Mucosa of stomach (tissue), 1 donor: ENCODE measurements around the gene NHERF2.
"Not testable (repeated sequence)": the region's sequence is repeated elsewhere in the genome, so short reads cannot be mapped to it uniquely, and the experiment has no call there.

Source experiments
- H3K27me3 ChIP-seq: one replicate; pipeline ENCODE4 v1.7.0; 2013; ENCODE audit warnings: mild to moderate bottlenecking, low read length; ENCODE audit not compliant: control insufficient read depth, insufficient read depth
- H3K36me3 ChIP-seq: one replicate; pipeline ENCODE4 v1.7.0; 2013; ENCODE audit warnings: low read length; ENCODE audit not compliant: control insufficient read depth, insufficient read depth
- H3K4me1 ChIP-seq: one replicate; pipeline ENCODE4 v1.7.0; 2013; ENCODE audit warnings: mild to moderate bottlenecking, low read length; ENCODE audit not compliant: control insufficient read depth, insufficient read depth
- H3K4me3 ChIP-seq: one replicate; pipeline ENCODE4 v1.7.0; 2013; ENCODE audit warnings: low read length
- H3K9ac ChIP-seq: one replicate; pipeline ENCODE4 v1.7.0; 2013; ENCODE audit warnings: mild to moderate bottlenecking, low read length, moderate library complexity
- H3K9me3 ChIP-seq: one replicate; pipeline ENCODE4 v1.7.0; 2013; ENCODE audit warnings: mild to moderate bottlenecking, low read length, moderate library complexity; ENCODE audit not compliant: control insufficient read depth
- donor health status: Pancreatic carcinoma.

Gene NHERF2

DNA sequence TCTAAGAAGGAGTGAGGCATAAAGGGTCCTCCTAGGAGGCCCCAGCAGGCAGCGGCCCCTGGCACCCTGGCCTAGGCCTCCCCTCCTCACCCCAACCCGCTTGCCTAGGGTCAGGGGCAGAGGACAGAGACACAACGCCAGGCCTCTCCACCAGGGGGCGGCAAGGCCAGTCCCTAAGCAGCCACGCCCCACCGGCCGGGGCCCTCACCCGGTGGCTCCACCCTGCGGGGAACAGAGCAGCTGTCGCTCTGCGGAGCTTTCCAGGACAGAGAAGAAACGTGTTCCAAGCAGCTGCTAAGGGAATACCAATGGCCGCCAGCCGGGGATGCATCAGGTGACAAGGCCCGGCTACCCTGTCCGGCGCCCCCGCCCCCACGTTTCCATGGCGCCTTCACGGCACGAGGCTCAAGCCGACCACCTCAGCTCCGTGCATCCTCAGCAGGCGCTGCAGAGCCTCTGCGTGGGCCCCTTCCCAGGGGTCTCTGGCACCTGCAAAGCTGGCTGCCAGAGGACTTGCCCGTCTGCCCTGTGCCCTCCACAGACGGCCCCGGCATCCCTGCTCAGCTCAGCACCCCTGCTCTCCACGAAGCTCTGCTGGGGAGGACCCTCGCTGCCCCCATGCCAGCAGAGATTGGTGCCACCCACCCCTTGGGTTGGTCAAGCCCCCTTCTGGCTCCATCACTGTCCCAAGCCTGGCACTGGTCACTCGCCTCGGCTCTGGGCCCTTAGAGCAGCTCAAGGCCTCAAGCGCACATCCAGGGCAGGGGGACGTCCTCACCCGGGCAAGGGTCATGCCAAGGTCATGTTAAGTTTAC is 22.7 kb upstream of the NHERF2 start:
- Histone ChIP-seq H3K27me3 (no peaks in the 10 kb centered on the region), H3K4me1 (peaks cover 56% of the 10 kb centered on the region), H3K36me3 (peaks cover 5% of the 10 kb centered on the region), H3K9ac (peak overlapping the region; percentile 44), H3K9me3 (no peaks in the 10 kb centered on the region), H3K4me3 (no peak overlapping the region)

DNA sequence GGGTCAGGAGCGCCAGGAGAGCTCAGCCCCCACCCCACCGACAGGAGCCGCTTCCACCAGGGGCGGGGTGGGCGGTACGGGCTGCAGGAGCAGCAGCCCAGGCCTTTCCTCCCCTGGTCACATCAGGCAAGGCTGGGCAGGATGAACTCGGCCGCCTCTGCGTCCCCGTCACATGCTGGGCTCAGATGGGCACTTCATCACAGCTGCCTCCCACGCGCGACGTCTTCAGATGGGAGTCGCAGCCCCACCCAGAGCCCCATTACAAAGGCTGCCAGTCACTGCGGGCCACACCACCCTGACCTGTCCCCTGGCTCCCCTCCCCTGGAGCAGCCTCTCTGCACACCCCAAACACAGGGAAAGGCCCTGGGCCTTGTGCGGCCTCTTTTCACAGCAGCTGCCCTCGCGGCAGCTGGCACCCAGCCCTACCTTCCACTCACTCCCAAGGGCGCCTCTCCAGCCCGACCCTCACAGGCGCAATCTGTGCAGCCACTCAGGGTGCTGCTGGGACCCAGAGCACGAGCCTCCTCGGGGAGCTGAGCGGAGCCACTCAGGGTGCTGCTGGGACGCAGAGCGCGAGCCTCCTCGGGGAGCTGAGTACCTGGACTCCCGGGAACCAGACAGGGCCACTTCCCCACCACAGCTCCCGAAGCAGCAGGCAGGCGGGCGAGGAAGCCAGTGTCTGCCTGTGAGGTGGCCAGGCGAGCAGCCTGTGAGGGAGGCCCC is 21.7 kb upstream of the NHERF2 start:
- peaks cover 5% of the 10 kb centered on the region for H3K36me3 ChIP-seq
- no peak overlapping the region for H3K4me3 ChIP-seq
- peak overlapping the region; percentile 29 for H3K9ac ChIP-seq
- H3K4me1 ChIP-seq: peaks cover 57% of the 10 kb centered on the region
- H3K27me3 ChIP-seq: no peaks in the 10 kb centered on the region
- no peaks in the 10 kb centered on the region for H3K9me3 ChIP-seq

DNA sequence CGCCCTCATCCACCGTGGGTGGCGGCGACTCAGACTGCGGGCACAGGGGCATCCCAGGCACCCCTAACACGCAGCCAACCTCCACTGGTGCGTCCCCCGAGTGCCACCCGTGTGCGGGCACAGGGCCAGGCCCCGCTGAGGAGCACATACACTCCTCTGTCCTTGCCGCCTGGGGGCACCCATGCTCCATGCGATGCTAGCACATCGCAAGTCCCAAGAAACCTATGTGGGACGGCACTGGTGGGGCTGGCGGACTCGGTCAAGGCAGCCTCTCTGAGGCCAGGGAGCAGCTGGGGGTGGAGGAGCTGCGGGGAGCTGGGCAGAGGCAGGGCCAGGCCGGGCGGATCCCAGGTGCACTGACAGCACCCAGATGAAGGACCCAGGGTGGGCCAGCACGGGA is 21.1 kb upstream of the NHERF2 start:
- no peaks in the 10 kb centered on the region for H3K9me3 ChIP-seq
- H3K4me3 ChIP-seq: no peak overlapping the region
- no peaks in the 10 kb centered on the region for H3K27me3 ChIP-seq
- peaks cover 5% of the 10 kb centered on the region for H3K36me3 ChIP-seq
- peaks cover 64% of the 10 kb centered on the region for H3K4me1 ChIP-seq
- H3K9ac ChIP-seq: no peak overlapping the region

DNA sequence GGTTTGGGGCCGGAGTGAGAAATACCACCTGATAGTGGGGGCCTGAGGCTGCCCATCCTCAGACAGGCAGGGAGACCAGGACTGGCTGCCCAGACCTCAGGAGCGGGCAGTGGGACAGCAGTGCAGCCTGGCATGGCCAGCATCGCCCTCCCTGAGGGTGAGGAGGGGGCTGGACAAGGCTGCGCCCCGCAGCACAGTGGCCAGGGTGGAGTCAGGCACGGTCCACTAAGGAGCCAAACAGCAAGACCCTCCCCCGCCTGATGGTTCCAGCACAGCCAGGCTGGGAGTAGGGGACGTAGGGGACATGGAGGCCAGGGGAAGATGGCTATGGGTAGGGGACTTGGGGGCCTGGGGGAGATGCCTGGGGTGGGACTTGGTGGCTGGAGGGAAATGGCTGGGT is 20.4 kb upstream of the NHERF2 start:
- Histone ChIP-seq H3K4me1 (peaks cover 65% of the 10 kb centered on the region), H3K27me3 (no peaks in the 10 kb centered on the region), H3K4me3 (no peak overlapping the region), H3K9ac (no peak overlapping the region), H3K9me3 (no peaks in the 10 kb centered on the region), H3K36me3 (peaks cover 5% of the 10 kb centered on the region)

DNA sequence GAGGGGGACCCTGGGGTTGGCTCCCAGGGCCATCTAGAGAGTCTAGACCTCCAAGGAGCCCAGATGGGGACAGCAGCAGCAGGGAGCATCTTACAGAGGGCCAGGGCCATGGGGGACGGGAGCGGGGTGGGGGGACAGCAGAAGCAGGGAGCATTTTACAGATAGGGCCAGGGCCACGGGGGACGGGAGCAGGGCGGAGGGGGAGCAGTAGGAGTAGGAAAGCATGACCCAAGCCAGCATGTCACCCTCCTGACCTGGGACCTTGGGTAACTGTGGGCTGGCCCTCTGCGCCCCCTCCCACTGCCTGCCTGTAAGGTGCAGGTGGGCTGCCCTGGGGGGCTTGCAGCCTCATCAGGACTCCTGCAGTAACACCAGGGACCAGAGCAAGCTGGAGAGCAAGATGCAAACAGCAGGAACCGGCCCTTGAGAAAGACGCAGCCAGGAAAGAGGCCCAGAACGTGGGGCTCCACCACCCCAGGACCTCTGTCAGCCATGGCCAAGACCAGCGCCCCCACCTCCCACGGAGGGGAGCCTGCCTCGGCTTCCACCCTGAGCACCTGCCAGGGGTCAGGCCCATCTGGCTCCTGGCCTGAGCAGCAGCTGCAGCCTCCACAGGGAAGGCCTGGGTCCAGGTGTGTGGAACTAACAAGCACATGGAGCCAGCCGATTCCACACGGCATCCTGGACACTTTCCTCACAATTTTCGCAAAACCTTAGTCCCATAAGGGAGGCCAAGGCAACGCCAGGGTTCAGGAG is 19.4 kb upstream of the NHERF2 start:
- peak overlapping the region; percentile 97 for H3K9ac ChIP-seq
- no peaks in the 10 kb centered on the region for H3K27me3 ChIP-seq
- no peaks in the 10 kb centered on the region for H3K9me3 ChIP-seq
- peaks cover 65% of the 10 kb centered on the region for H3K4me1 ChIP-seq
- H3K36me3 ChIP-seq: peaks cover 5% of the 10 kb centered on the region
- H3K4me3 ChIP-seq: no peak overlapping the region

DNA sequence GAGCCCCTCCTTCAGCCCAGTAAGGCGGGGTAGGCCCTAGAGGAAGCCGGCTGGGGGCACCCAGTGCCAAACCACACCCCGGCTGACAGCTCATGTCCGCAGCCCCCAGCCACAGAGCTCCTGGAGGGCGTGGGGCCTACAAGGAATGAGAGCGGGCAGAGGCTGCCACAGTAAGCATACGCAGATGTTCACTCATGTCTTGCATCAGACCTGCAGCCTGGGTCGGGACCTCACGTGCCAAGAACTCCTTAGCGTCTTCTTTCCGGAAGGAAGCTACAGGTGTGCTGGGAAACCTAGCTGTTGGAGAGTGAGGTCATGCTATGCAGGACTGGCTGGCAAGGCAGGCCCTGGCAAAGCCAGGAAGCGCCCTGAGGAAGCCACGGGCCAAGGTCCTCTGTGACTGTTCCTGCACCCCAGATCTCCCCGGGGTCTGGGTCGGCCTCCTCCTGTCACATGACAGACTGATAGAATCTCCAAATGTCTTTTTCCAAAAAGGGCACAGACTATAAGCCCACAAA is 18.6 kb upstream of the NHERF2 start:
- no peaks in the 10 kb centered on the region for H3K9me3 ChIP-seq
- H3K4me1 ChIP-seq: peaks cover 65% of the 10 kb centered on the region
- H3K9ac ChIP-seq: peak overlapping the region; percentile 97
- H3K27me3 ChIP-seq: no peaks in the 10 kb centered on the region
- H3K4me3 ChIP-seq: peak overlapping the region; percentile 89
- peaks cover 5% of the 10 kb centered on the region for H3K36me3 ChIP-seq

DNA sequence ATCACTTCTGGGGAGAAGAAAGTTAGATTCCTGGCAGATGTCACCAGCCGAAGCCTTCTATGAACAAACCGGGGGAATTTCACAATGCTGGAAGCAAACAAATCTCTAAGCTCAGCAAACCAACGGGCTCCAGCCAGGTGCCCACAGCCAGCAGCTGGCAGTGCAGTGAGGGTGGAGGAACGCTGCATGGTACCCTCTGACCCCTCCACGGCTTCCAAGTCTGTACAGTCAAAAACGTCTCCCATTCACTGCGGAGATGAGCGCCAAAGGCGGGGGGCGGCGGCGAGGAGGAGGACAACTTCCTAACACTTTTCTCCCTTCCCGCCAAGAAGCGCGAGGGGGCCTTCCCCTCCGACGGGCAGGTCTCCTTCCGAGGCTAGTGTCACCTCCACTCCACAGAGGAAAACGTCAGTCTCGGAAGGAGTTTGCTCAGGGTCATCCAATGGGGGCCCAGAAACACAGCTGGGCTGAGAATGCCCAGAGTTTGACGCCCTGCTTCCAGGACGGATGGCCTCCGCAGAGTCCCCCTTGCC is 18.0 kb upstream of the NHERF2 start:
- H3K4me3 ChIP-seq: peak overlapping the region; percentile 89
- peak overlapping the region; percentile 97 for H3K9ac ChIP-seq
- H3K4me1 ChIP-seq: peaks cover 61% of the 10 kb centered on the region
- no peaks in the 10 kb centered on the region for H3K36me3 ChIP-seq
- H3K9me3 ChIP-seq: no peaks in the 10 kb centered on the region
- H3K27me3 ChIP-seq: no peaks in the 10 kb centered on the region

DNA sequence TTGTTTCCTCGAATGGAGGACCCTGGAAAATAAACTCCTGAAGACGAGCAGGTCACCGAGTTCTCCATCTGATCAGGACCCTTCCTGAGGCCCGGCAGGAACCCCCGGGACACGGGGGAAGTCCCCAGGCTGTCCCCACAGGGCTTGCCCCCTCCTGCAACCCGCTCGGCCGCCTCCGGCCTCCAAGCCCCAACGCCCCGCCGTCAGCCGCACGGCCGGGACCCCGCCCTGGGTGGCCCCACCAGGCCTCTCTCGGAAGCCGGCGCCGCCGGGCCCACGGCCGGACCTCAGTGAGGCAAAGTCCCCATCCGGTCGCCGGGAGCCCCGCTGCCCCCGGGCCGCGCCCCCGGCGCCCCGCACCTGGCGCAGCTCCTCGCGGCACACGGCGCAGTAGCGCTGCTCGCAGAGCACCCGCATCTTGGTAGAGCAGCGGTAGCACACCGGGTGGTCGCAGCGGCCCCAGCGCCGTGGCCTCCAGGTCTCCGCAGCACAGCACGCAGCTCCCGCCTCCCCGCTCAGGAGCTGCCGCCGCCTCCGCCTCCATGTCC is 17.5 kb upstream of the NHERF2 start:
- Histone ChIP-seq H3K36me3 (no peaks in the 10 kb centered on the region), H3K9me3 (no peaks in the 10 kb centered on the region), H3K4me1 (peaks cover 56% of the 10 kb centered on the region)

DNA sequence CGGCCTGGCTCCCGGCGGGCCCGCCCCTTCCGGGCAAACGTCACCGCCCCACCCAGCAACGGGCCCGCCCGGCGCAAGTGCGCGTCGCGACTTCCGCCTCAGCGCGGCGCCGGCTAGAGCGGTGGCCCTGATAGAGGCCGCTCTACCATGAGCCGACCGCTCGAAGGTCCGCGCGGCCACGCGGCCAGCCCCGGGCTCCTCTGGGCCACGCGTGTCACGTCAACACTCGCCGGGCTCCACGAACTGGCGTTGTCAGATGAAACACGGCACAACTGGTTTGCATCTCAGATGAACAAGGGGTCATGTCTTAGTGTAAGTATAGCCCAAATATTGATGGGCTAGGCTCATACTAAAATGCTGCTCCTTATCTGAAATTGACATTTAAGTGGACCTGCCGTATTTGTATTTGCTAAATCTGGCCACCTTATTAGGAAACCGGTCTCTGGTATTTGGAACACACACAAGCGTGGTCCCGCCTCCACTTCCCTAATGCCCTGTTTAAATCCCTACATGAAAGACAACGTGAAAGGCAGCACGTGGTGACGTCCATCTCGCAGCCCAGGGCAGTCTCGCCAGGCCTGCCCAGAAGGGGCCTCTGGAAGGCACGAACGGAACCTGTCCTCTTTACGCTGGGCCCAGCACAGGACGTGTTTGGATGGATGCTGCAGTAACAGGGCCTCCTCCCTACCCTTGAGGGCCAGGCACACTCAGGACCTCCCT is 16.8 kb upstream of the NHERF2 start, which contains the start of gene ZNF598:
ZNF598 (minus strand) TSS at position 31 of the 720 bp plus-strand sequence.
- Histone ChIP-seq H3K27me3 (no peaks in the 10 kb centered on the region), H3K9me3 (no peaks in the 10 kb centered on the region), H3K36me3 (no peaks in the 10 kb centered on the region), H3K9ac (peak within 1 kb of the TSS; percentile 97), H3K4me1 (peaks cover 53% of the 10 kb centered on the region), H3K4me3 (peak within 1 kb of the TSS; percentile 89)

More for the DNA sequence above, 17.5 kb upstream of the NHERF2 start:
- Histone ChIP-seq H3K27me3 (no peaks in the 10 kb centered on the region), H3K4me3 (peak overlapping the region; percentile 89), H3K9ac (peak overlapping the region; percentile 97)

DNA sequence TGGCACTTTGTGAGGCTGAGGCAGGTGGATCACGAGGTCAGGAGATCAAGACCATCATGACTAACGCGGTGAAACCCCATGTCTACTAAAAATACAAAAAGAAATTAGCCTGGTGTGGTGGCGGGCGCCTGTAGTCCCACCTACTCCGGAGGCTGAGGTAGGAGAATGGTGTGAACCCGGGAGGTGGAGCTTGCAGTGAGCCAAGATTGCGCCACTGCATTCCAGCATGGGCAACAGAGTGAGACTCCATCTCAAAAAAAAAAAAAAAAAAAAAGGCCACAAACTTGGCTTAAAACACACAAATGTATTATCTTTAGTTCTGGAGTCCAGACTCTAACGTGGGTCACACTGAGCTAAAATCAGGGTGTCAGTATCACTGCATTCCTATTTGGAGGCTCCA is 15.0 kb upstream of the NHERF2 start:
- not testable (repeated sequence) for H3K9ac ChIP-seq, H3K27me3 ChIP-seq, H3K9me3 ChIP-seq, H3K4me3 ChIP-seq, H3K36me3 ChIP-seq
- H3K4me1 ChIP-seq: peaks cover 50% of the 10 kb centered on the region

DNA sequence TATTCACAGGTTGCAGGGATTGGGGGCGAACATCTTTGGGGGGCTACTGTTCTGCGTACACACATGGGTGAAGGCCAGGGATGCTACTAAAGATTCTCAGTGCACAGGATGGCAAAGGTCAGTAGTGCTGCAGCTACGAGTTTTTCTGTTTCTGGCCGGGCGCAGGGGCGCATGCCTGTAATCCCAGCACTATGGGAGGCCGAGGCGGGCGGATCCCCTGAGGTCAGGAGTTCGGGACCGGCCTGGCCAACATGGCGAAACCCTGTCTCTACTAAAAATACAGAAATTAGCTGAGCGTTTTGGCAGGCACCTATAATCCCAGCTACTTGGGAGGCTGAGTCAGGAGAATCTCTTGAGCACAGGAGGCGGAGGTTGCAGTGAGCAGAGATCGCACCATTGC is 13.2 kb upstream of the NHERF2 start:
- Histone ChIP-seq H3K36me3 (no peaks in the 10 kb centered on the region), H3K9me3 (no peaks in the 10 kb centered on the region), H3K27me3 (no peaks in the 10 kb centered on the region), H3K4me3 (no peak overlapping the region), H3K9ac (no peak overlapping the region), H3K4me1 (peaks cover 35% of the 10 kb centered on the region)
